AG09309 (cell line): Measurements from ENCODE around the gene KCNH2.

Experiments used
- DNase-seq: peaks from one replicate; pipeline ENCODE4 v3.0.0-alpha.2; 2010; ENCODE audit warnings: low read depth
- H3K4me3 ChIP-seq: 2 replicates; pipeline ENCODE4 v1.5.1; 2011; ENCODE audit warnings: mild to moderate bottlenecking, low read depth, low read length, moderate library complexity; ENCODE audit not compliant: control insufficient read depth
- CTCF ChIP-seq: IDR thresholded peaks from 2 replicates; pipeline ENCODE4 v1.5.1; 2011; ENCODE audit warnings: mild to moderate bottlenecking, low read depth, low read length, inconsistent platforms; ENCODE audit not compliant: insufficient read depth, control insufficient read depth; ENCODE audit errors: missing control alignments

KCNH2 gene

DNA sequence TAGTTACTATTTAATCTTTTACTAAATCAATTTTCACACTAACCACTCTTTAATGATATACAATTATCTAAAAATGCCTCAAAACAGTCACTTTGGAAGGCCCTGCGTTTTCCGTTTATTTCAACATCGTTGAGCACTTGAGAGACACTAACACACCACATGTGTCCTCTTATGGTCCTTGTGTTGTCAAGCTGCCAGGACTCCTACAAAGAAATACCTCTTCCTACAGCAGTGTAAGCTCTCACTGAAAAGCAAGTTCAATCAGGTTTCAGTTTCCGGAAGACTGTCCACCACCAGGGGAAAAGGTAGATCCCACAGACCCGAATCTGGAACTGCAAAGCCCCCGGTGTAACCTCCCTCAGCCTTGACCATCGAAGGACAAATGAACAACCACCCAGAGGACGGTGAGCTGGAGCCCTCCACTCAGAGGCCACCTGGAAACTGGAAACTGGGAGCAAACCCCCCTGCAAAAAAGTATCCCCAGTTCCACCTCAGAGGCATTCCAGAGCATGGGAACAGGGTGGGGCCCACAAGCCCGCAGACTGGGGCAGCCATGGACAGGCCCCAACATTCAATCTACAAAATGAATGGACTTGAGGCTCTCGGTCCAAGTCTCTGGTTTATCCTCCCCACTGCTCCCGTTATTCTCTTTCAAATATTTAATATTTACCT, 37.6 kb downstream of the KCNH2 start:
- TF ChIP-seq CTCF = no peak
- DNase-seq = no peak
- no peak overlapping the region for H3K4me3 ChIP-seq

DNA sequence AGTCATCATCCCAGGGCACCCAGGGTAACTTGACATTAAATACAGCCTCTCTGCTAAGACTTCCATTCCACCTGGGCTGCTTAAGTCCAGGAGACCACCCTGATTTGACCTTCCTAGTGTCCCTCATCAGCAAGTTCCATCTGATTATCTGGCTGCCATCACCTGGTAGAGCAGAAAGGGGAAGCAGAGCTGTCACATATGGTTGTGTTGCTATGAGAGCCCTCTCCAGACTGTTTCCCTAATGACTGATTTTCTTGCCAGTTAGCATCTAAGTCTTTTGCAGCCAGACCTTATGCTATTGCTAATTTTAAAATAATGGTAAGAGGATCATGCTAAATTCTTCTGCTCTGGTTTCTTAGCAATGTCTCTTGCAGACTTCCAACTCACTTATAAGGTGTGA, 38.7 kb downstream of the KCNH2 start:
- no peak for TF ChIP-seq CTCF
- H3K4me3 ChIP-seq = no peak overlapping the region
- DNase-seq = no peak

GRCh38 chr7:150939052-150939451, 39.1 kb downstream of the KCNH2 start:
- H3K4me3 ChIP-seq = no peak overlapping the region
- no peak for DNase-seq
- no peak for TF ChIP-seq CTCF

DNA sequence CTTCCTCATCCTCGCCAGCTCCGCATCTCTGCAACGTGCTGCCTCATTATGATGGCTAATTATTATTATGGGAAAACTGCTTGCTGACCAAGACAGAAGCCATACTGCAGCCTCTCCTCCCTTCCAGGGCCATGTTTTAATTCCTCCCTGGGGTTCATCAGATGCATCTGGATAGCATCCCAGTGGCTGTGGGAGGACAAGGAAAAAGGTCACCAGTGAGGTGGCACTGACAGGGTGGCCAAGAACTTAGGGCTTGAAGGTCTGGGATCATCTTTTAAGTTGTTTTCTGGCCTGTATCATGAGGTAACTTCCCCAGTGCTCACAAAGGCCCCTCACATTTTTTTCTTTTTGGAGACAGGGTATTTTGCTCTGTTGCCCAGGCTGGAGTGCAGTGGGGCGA, 39.6 kb downstream of the KCNH2 start:
- TF ChIP-seq CTCF = no peak
- H3K4me3 ChIP-seq = no peak overlapping the region
- DNase-seq = no peak

DNA sequence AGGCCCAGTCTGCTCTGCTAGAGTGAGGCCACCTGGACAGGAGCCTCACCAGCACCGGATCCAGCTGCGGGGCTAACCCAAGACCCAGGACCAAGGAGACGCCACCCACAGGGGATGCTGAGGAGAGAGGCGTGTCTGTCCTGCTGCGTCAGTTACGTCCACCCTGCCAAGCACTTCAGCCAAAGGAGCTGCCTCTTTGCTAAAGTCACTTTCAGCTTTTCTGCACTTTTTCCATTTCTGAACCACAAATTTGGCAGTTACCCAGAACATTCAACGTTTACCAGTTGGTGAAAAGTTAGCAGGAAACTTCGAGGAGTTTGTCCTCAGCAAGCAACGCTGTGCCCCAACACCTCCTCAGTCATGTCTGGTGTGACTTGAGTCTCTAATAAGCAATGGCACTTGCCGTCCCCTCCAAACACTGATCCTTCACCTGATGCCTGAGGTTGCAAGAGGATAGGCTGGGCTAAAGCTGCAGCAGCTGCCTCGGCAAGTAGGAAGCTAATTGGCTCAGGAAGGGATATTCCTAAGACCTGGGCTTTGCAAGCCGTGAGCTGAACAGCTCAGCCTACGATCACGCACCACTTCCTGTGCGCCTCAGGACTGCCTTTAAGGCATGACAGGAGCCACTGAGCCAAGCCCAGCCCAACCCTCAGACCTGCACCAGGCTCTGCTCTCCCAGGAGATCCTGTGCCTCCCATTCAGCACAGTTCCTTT, 40.1 kb downstream of the KCNH2 start:
- no peak for TF ChIP-seq CTCF
- DNase-seq = no peak
- no peak overlapping the region for H3K4me3 ChIP-seq

- no peak for TF ChIP-seq CTCF
- H3K4me3 ChIP-seq = no peak overlapping the region
- no peak for DNase-seq
These were observed 42.1 kb downstream of the KCNH2 start for GRCh38 chr7:150936018-150936417.
